ENCODE data around the gene PTS.

DNA sequence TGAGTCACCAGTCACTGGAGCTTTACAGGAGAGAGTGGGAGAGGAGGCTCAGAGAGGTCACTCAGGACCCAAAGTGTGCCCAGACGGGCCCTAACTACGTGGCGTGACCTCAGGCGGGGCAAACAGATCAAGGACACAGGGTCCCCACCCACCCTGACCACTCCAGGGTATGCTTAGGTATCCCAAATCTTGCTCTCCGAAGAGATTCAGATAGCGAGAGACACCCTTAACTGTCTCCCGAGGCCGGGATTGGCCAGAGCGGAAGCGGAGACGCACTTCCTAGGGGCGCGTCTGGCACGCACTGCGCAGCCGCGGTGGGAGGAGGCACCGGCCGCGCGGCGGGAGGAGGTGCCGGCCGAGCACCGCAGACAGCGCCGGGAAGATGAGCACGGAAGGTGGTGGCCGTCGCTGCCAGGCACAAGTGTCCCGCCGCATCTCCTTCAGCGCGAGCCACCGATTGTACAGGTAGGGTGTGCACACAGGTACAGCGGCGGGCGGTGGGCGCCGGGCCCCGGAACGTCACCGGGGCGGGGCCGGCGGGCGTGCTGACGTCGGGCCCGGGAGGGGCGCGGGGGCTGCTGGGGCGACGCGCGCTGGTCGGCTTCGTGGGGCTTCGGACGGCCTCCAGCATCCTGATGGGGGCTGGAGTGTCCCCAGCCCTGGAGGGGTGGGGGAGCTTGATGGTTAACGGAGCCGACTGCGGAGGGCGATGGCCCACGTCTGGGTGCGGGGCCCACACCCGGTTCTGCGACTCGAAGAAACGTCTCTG lies at the start of gene PTS:
- TF ChIP-seq, protein P1, sequence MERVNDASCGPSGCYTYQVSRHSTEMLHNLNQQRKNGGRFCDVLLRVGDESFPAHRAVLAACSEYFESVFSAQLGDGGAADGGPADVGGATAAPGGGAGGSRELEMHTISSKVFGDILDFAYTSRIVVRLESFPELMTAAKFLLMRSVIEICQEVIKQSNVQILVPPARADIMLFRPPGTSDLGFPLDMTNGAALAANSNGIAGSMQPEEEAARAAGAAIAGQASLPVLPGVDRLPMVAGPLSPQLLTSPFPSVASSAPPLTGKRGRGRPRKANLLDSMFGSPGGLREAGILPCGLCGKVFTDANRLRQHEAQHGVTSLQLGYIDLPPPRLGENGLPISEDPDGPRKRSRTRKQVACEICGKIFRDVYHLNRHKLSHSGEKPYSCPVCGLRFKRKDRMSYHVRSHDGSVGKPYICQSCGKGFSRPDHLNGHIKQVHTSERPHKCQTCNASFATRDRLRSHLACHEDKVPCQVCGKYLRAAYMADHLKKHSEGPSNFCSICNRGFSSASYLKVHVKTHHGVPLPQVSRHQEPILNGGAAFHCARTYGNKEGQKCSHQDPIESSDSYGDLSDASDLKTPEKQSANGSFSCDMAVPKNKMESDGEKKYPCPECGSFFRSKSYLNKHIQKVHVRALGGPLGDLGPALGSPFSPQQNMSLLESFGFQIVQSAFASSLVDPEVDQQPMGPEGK (CRISPR knock-in tag; IDR thresholded peaks at IDR 0.05; ENCODE audit: borderline replicate concordance): no peak
- TF ChIP-seq ZFP3 (CRISPR knock-in tag; IDR thresholded peaks at IDR 0.05) (no peak), ZNF70 (CRISPR knock-in tag; IDR thresholded peaks at IDR 0.05) (no peak), TCF4 (CRISPR knock-in tag; IDR thresholded peaks at IDR 0.05; ENCODE audit: borderline replicate concordance) (no peak)
- TF ChIP-seq, protein P2, sequence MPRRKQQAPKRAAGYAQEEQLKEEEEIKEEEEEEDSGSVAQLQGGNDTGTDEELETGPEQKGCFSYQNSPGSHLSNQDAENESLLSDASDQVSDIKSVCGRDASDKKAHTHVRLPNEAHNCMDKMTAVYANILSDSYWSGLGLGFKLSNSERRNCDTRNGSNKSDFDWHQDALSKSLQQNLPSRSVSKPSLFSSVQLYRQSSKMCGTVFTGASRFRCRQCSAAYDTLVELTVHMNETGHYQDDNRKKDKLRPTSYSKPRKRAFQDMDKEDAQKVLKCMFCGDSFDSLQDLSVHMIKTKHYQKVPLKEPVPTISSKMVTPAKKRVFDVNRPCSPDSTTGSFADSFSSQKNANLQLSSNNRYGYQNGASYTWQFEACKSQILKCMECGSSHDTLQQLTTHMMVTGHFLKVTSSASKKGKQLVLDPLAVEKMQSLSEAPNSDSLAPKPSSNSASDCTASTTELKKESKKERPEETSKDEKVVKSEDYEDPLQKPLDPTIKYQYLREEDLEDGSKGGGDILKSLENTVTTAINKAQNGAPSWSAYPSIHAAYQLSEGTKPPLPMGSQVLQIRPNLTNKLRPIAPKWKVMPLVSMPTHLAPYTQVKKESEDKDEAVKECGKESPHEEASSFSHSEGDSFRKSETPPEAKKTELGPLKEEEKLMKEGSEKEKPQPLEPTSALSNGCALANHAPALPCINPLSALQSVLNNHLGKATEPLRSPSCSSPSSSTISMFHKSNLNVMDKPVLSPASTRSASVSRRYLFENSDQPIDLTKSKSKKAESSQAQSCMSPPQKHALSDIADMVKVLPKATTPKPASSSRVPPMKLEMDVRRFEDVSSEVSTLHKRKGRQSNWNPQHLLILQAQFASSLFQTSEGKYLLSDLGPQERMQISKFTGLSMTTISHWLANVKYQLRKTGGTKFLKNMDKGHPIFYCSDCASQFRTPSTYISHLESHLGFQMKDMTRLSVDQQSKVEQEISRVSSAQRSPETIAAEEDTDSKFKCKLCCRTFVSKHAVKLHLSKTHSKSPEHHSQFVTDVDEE (CRISPR knock-in tag; IDR thresholded peaks at IDR 0.05): no peak
- TF ChIP-seq, protein P3, sequence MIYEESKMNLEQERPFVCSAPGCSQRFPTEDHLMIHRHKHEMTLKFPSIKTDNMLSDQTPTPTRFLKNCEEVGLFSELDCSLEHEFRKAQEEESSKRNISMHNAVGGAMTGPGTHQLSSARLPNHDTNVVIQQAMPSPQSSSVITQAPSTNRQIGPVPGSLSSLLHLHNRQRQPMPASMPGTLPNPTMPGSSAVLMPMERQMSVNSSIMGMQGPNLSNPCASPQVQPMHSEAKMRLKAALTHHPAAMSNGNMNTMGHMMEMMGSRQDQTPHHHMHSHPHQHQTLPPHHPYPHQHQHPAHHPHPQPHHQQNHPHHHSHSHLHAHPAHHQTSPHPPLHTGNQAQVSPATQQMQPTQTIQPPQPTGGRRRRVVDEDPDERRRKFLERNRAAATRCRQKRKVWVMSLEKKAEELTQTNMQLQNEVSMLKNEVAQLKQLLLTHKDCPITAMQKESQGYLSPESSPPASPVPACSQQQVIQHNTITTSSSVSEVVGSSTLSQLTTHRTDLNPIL (CRISPR knock-in tag; IDR thresholded peaks at IDR 0.05; ENCODE audit: low read depth): no peak
